HCT116 (cell line): ENCODE results near the gene GSN. TPM values are rescaled to one million over a fixed set of nuclear protein-coding genes. Genes with fewer than 3 reads are reported as not detected.

ENCODE experiments used
- ATAC-seq: fragments of 200-7000 bp; cut with Tn5 transposase; 2 replicates; pipeline ENCODE4 v1.9.1; 2020; ENCODE audit warnings: mild to moderate bottlenecking, moderate library complexity
- BruUV-seq: library from RNA; stranded (reverse); fragments of 400-500 nt; replicated peaks from 2 replicates; lab custom pipeline; 2021; lab: Mats Ljungman, UMichigan
- CTCF ChIA-PET: fragments of 300-600 bp; sonication (Branson Sonifier 250); formaldehyde crosslinking; loops from one replicate; lab custom pipeline; 2021; ENCODE audit warnings: antibody characterized with exemption; lab: Charles Lee
- POLR2A ChIA-PET: fragments of 300-600, 350-600 bp; sonication (Branson Sonifier 250); formaldehyde crosslinking; loops from one replicate; lab custom pipeline; 2021; ENCODE audit warnings: antibody characterized with exemption; lab: Charles Lee
- RAD21 ChIA-PET, 2 experiments: fragments of 300-600 bp; sonication (Branson Sonifier 250); formaldehyde crosslinking; loops; one replicate each; lab custom pipeline; 2023; ENCODE audit warnings: low total read pairs in 2 of 2; ENCODE audit not compliant: uncharacterized antibody in 2 of 2, unreplicated experiment in 2 of 2, low non-redundant PET in 1 of 2; lab: Charles Lee
- DNase-seq: peaks from one replicate; pipeline ENCODE4 v3.0.0-alpha.2; 2010; ENCODE audit warnings: low read depth, low spot score
- H2AFZ ChIP-seq: fragments of 200-600 bp; shearing (Covaris generic), sonication (generic); 2 replicates; pipeline ENCODE4 v1.6.1; 2017; ENCODE audit warnings: low read depth, mixed run types, mixed read lengths, antibody characterized with exemption, low read length; ENCODE audit not compliant: poor library complexity, severe bottlenecking
- H3K27ac ChIP-seq: 2 replicates; pipeline ENCODE4 v1.5.1; 2012; ENCODE audit warnings: low read depth, low read length
- H3K27me3 ChIP-seq: fragments of 200-600 bp; sonication (generic); 2 replicates; pipeline ENCODE4 v1.6.1; 2016; ENCODE audit warnings: mixed run types, low read length, mixed read lengths; ENCODE audit not compliant: insufficient read depth
- H3K36me3 ChIP-seq, 2 experiments: fragments of 200-500 bp in 1 of 2; fragments of 200-600 bp in 1 of 2; sonication (Bioruptor generic) in 1 of 2; sonication (generic) in 1 of 2; 2 replicates each; pipeline versions ENCODE4 v1.5.1 to v1.6.1; 2014 to 2016; ENCODE audit warnings: low read length in 2 of 2, inconsistent platforms in 1 of 2, mixed read lengths in 1 of 2, mixed run types in 1 of 2; ENCODE audit not compliant: insufficient read depth in 2 of 2, control insufficient read depth in 1 of 2
- H3K4me1 ChIP-seq, 2 experiments: fragments of 200-600 bp in 1 of 2; sonication (generic) in 1 of 2; 2 replicates each; pipeline versions ENCODE4 v1.5.1 to v1.6.1; 2012 to 2017; ENCODE audit warnings: low read length in 2 of 2, inconsistent platforms in 1 of 2, mild to moderate bottlenecking in 1 of 2, mixed read lengths in 1 of 2, mixed run types in 1 of 2, moderate library complexity in 1 of 2; ENCODE audit not compliant: insufficient read depth in 2 of 2, control insufficient read depth in 1 of 2
- H3K4me2 ChIP-seq: fragments of 200-600 bp; sonication (generic); 2 replicates; pipeline ENCODE4 v1.6.1; 2017; ENCODE audit warnings: mixed run types, low read length, mixed read lengths
- H3K4me3 ChIP-seq, 2 experiments: fragments of 200-600 bp in 1 of 2; sonication (generic) in 1 of 2; replicated peaks in 1 of 2; 2 replicates each; pipeline ENCODE4 v1.5.1; 2011 to 2016; ENCODE audit warnings: low read length in 2 of 2, control low read depth in 1 of 2, low read depth in 1 of 2, mild to moderate bottlenecking in 1 of 2, mixed read lengths in 1 of 2, mixed run types in 1 of 2
- H3K79me2 ChIP-seq: fragments of 200-600 bp; sonication (generic); 2 replicates; pipeline ENCODE4 v1.6.1; 2017; ENCODE audit warnings: mild to moderate bottlenecking, mixed run types, low read length, moderate library complexity, mixed read lengths; ENCODE audit not compliant: insufficient read depth
- H3K9ac ChIP-seq: fragments of 200-600 bp; sonication (generic); 2 replicates; pipeline ENCODE4 v1.6.1; 2016; ENCODE audit warnings: low read length, mixed read lengths
- H3K9me2 ChIP-seq: fragments of 200-600 bp; sonication (generic), shearing (Covaris generic); 2 replicates; pipeline ENCODE4 v1.6.1; 2017; ENCODE audit warnings: mixed run types, mild to moderate bottlenecking, moderate library complexity; ENCODE audit not compliant: insufficient read depth
- H3K9me3 ChIP-seq, 2 experiments: fragments of 200-500 bp in 1 of 2; fragments of 200-600 bp in 1 of 2; sonication (Bioruptor generic) in 1 of 2; sonication (generic) in 1 of 2; 2 replicates each; pipeline ENCODE4 v1.6.1; 2014 to 2017; ENCODE audit warnings: low read length in 2 of 2, mixed read lengths in 2 of 2, inconsistent platforms in 1 of 2, low read depth in 1 of 2, mild to moderate bottlenecking in 1 of 2, mixed run types in 1 of 2, moderate library complexity in 1 of 2; ENCODE audit not compliant: control insufficient read depth in 1 of 2, insufficient read depth in 1 of 2
- H4K20me1 ChIP-seq: fragments of 200-600 bp; sonication (generic), shearing (Covaris generic); 2 replicates; pipeline ENCODE4 v1.6.1; 2017; ENCODE audit warnings: mixed run types, mild to moderate bottlenecking, moderate library complexity; ENCODE audit not compliant: insufficient read depth
- CEBPB ChIP-seq: IDR thresholded peaks from 2 replicates; pipeline ENCODE4 v1.6.1; 2012; ENCODE audit warnings: low read depth
- ELF1 ChIP-seq: IDR thresholded peaks from 2 replicates; pipeline ENCODE4 v1.6.1; 2012; ENCODE audit warnings: low read depth, borderline replicate concordance
- EZH2 ChIP-seq: fragments of 200-600 bp; sonication (generic); IDR thresholded peaks from 2 replicates; pipeline ENCODE4 v1.6.1; 2017; ENCODE audit warnings: antibody characterized with exemption, mixed run types
- FOSL1 ChIP-seq: IDR thresholded peaks from 2 replicates; pipeline ENCODE4 v1.6.1; 2012; ENCODE audit warnings: low read depth
- JUND ChIP-seq: IDR thresholded peaks from 2 replicates; pipeline ENCODE4 v1.6.1; 2012
- intact Hi-C: fragments of 100-400 bp; cut with micrococcal nuclease; formaldehyde crosslinking; loops from 2 replicates; pipeline ENCODE4 v1.10.0; 2022
- total RNA-seq: library from RNA; stranded (reverse); gene quantifications from one replicate; pipeline ENCODE4 v1.2.1, GENCODE V29; 2021; ENCODE audit not compliant: unreplicated experiment
- TF ChIP-seq, protein P1 (sequence below): IDR thresholded peaks from 2 replicates; pipeline ENCODE4 v1.6.1; 2012
- TF ChIP-seq, protein P2 (sequence below), 3 experiments: fragments of 200-600 bp in 1 of 3; sonication (generic) in 1 of 3; IDR thresholded peaks in 2 of 3; conservative IDR thresholded peaks in 1 of 3; 2 replicates each; pipeline ENCODE4 v1.5.1; 2012 to 2017; ENCODE audit warnings: low read depth in 2 of 3, low read length in 2 of 3, antibody characterized with exemption in 1 of 3, borderline replicate concordance in 1 of 3, control low read depth in 1 of 3, mild to moderate bottlenecking in 1 of 3, mixed read lengths in 1 of 3, mixed run types in 1 of 3, moderate library complexity in 1 of 3; ENCODE audit not compliant: insufficient read depth in 1 of 3
- TF ChIP-seq, protein P3 (sequence below): IDR thresholded peaks from 2 replicates; pipeline ENCODE4 v1.6.1; 2011; ENCODE audit warnings: mild to moderate bottlenecking, low read length, moderate library complexity; ENCODE audit not compliant: insufficient replicate concordance; ENCODE audit errors: extremely low read depth

Gene GSN
- total RNA-seq, 1 experiment from 2014 or later = 71.3 TPM

DNA sequence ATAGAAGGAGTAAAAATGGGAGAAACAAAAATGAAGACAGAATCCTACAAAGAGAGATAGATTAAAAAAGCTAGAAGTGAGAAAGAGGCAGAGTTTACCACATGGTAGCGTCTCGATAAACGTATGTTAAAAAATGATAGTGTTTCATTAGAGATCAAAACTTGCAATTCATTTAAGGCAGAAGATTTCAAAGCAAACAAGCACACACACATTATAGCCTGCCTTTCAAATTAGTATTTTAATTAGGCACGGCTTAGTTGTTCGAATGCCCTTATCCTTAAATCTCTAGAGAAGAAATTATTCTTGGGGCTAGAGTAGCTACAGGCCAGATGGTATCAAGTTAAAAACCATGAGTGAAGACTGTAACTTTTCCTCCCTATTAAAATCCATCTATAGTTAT lies 96.1 kb downstream of the GSN start:
- intact Hi-C loops = no loop called here
- CTCF ChIA-PET = interaction anchor here (1.0 to 1.6 kb wide), 2 partner anchors 11 to 44 kb away, joined by 3 to 5 read pairs; no protein-coding TSS in a partner anchor
- RAD21 ChIA-PET = no interaction called here
- Histone ChIP-seq H3K9me2 (no peaks in the 10 kb centered on the region), H3K4me3 (no peak overlapping the region), H3K4me1 (peaks cover 4 to 38% of the 10 kb centered on the region in 2 experiments; a peak in 3 of 4 replicates), H3K27ac (no peak overlapping the region), H3K4me2 (no peak overlapping the region), H3K79me2 (no peaks in the 10 kb centered on the region), H2AFZ (no peak overlapping the region), H3K36me3 (no peaks in the 10 kb centered on the region), H4K20me1 (no peaks in the 10 kb centered on the region), H3K9me3 (no peaks in the 10 kb centered on the region), H3K9ac (no peak overlapping the region), H3K27me3 (no peaks in the 10 kb centered on the region)
- TF ChIP-seq EZH2 (no peak), JUND (no peak), ELF1 (no peak), FOSL1 (no peak), CEBPB (no peak)
- TF ChIP-seq, protein P1, sequence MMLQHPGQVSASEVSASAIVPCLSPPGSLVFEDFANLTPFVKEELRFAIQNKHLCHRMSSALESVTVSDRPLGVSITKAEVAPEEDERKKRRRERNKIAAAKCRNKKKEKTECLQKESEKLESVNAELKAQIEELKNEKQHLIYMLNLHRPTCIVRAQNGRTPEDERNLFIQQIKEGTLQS = no peak
- TF ChIP-seq, protein P2, sequence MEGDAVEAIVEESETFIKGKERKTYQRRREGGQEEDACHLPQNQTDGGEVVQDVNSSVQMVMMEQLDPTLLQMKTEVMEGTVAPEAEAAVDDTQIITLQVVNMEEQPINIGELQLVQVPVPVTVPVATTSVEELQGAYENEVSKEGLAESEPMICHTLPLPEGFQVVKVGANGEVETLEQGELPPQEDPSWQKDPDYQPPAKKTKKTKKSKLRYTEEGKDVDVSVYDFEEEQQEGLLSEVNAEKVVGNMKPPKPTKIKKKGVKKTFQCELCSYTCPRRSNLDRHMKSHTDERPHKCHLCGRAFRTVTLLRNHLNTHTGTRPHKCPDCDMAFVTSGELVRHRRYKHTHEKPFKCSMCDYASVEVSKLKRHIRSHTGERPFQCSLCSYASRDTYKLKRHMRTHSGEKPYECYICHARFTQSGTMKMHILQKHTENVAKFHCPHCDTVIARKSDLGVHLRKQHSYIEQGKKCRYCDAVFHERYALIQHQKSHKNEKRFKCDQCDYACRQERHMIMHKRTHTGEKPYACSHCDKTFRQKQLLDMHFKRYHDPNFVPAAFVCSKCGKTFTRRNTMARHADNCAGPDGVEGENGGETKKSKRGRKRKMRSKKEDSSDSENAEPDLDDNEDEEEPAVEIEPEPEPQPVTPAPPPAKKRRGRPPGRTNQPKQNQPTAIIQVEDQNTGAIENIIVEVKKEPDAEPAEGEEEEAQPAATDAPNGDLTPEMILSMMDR (IDR thresholded peaks at IDR 0.05 in 2 of 3, conservative IDR thresholded peaks at IDR 0.05 in 1 of 3; ENCODE audit: borderline replicate concordance in 1 of 3, insufficient read depth in 1 of 3, low read depth in 2 of 3, low read length in 2 of 3) = no peak
- TF ChIP-seq, protein P3, sequence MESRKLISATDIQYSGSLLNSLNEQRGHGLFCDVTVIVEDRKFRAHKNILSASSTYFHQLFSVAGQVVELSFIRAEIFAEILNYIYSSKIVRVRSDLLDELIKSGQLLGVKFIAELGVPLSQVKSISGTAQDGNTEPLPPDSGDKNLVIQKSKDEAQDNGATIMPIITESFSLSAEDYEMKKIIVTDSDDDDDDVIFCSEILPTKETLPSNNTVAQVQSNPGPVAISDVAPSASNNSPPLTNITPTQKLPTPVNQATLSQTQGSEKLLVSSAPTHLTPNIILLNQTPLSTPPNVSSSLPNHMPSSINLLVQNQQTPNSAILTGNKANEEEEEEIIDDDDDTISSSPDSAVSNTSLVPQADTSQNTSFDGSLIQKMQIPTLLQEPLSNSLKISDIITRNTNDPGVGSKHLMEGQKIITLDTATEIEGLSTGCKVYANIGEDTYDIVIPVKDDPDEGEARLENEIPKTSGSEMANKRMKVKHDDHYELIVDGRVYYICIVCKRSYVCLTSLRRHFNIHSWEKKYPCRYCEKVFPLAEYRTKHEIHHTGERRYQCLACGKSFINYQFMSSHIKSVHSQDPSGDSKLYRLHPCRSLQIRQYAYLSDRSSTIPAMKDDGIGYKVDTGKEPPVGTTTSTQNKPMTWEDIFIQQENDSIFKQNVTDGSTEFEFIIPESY = no peak
- POLR2A ChIA-PET = no interaction called here
- BruUV-seq = no TSS peak
- DNase-seq = no peak
- ATAC-seq = no peak
